ENCODE results near the gene SPRR5. TPM values are rescaled to one million over a fixed set of nuclear protein-coding genes. Genes with fewer than 3 reads are reported as not detected.

Gene SPRR5
- total and polyA plus RNA-seq, 2 of the 8 experiments (the other 6 are each of a cell fraction or from before 2014, with no cell fraction given): not detected

- Histone ChIP-seq H2AK5ac (ENCODE audit: low read depth, low read length) (no peak overlapping the region), H3K23ac (ENCODE audit: insufficient read length) (no peak overlapping the region), H4K91ac (replicated peaks; ENCODE audit: insufficient read length, low read length) (no peak overlapping the region), H2BK12ac (ENCODE audit: low read depth, low read length) (no peak overlapping the region), H2AFZ (ENCODE audit: low read length) (no peak overlapping the region), H3K27me3 (replicated peaks in 1 of 4; ENCODE audit: control insufficient read depth in 3 of 4, extremely low read depth in 1 of 4, insufficient read depth in 3 of 4, low read length in 3 of 4) (no peaks in the 10 kb centered on the region), H3K23me2 (ENCODE audit: low read depth, low read length) (no peaks in the 10 kb centered on the region), H3K9ac (replicated peaks in 1 of 4; ENCODE audit: extremely low read depth in 1 of 4, low read depth in 3 of 4, low read length in 3 of 4) (no peak overlapping the region), H3K4ac (replicated peaks; ENCODE audit: insufficient read length, low read depth, low read length) (no peak overlapping the region), H3K4me1 (replicated peaks in 1 of 4; ENCODE audit: control insufficient read depth in 3 of 4, insufficient read depth in 4 of 4, low read length in 3 of 4) (no peaks in the 10 kb centered on the region), H3K36me3 (ENCODE audit: control insufficient read depth in 2 of 4, insufficient read depth in 4 of 4, low read length in 3 of 4) (no peaks in the 10 kb centered on the region), H3K79me2 (ENCODE audit: control insufficient read depth in 1 of 2, insufficient read depth in 2 of 2, low read length in 2 of 2) (no peaks in the 10 kb centered on the region), H2BK120ac (replicated peaks; ENCODE audit: low read depth, low read length) (no peak overlapping the region), H3K27ac (ENCODE audit: low read depth, low read length) (no peak overlapping the region), H2BK15ac (ENCODE audit: low read length) (no peak overlapping the region), H3K56ac (replicated peaks; ENCODE audit: insufficient read length, low read depth, low read length) (no peak overlapping the region), H3K4me3 (ENCODE audit: extremely low read depth in 1 of 4, insufficient read depth in 2 of 4, low read depth in 3 of 4, low read length in 4 of 4) (no peak overlapping the region), H2BK20ac (ENCODE audit: low read length) (no peak overlapping the region), H4K5ac (ENCODE audit: insufficient read length, low read depth, low read length) (no peak overlapping the region), H3K14ac (ENCODE audit: insufficient read length) (no peak overlapping the region), H3K79me1 (ENCODE audit: low read depth, low read length) (no peaks in the 10 kb centered on the region), H3K4me2 (ENCODE audit: insufficient read depth in 1 of 2, low read depth in 2 of 2, low read length in 2 of 2) (no peak overlapping the region), H4K8ac (ENCODE audit: extremely low read depth, insufficient read depth, low read length) (no peak overlapping the region), H4K20me1 (replicated peaks in 1 of 2; ENCODE audit: control insufficient read depth in 1 of 2, insufficient read depth in 2 of 2, low read length in 2 of 2) (no peaks in the 10 kb centered on the region), H2BK5ac (ENCODE audit: low read depth, low read length) (no peak overlapping the region), H3K18ac (ENCODE audit: extremely low read depth, low read length) (no peak overlapping the region), H3K9me3 (ENCODE audit: insufficient read depth in 2 of 2, low read depth in 1 of 2, low read length in 1 of 2) (peaks cover 4 to 26% of the 10 kb centered on the region in 2 experiments; a peak in 3 of 4 replicates)
- TF ChIP-seq RNF2 (IDR thresholded peaks at IDR 0.05; ENCODE audit: borderline replicate concordance, low read depth, low read length, missing control alignments, poor library complexity, severe bottlenecking) (no peak), NRF1 (IDR thresholded peaks at IDR 0.05; ENCODE audit: low read depth, low read length) (no peak), MAX (IDR thresholded peaks at IDR 0.05) (no peak), BACH1 (IDR thresholded peaks at IDR 0.05; ENCODE audit: low read length) (no peak), TCF12 (IDR thresholded peaks at IDR 0.05; ENCODE audit: low read depth, low read length) (no peak), RBBP5 (IDR thresholded peaks at IDR 0.05; ENCODE audit: borderline replicate concordance, low read depth, low read length) (no peak), CHD1 (IDR thresholded peaks at IDR 0.05; ENCODE audit: low read depth, low read length) (no peak)
- TF ChIP-seq, protein P1, sequence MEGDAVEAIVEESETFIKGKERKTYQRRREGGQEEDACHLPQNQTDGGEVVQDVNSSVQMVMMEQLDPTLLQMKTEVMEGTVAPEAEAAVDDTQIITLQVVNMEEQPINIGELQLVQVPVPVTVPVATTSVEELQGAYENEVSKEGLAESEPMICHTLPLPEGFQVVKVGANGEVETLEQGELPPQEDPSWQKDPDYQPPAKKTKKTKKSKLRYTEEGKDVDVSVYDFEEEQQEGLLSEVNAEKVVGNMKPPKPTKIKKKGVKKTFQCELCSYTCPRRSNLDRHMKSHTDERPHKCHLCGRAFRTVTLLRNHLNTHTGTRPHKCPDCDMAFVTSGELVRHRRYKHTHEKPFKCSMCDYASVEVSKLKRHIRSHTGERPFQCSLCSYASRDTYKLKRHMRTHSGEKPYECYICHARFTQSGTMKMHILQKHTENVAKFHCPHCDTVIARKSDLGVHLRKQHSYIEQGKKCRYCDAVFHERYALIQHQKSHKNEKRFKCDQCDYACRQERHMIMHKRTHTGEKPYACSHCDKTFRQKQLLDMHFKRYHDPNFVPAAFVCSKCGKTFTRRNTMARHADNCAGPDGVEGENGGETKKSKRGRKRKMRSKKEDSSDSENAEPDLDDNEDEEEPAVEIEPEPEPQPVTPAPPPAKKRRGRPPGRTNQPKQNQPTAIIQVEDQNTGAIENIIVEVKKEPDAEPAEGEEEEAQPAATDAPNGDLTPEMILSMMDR (IDR thresholded peaks at IDR 0.05; ENCODE audit: control extremely low read depth in 1 of 3, insufficient read depth in 1 of 3, low read depth in 1 of 3, low read length in 3 of 3): no peak
- POLR2A ChIA-PET (ENCODE audit: partially characterized antibody): interaction anchor here (1.0 kb wide), 1 partner anchor 9 kb away, joined by 3 read pairs; no protein-coding TSS in a partner anchor
- WGBS, 2 experiments (ENCODE audit: extremely low coverage in 1 of 2, insufficient coverage in 1 of 2, insufficient read length in 1 of 2, insufficient replicate concordance in 2 of 2, low coverage in 1 of 2, low lambda C conversion rate in 2 of 2, missing lambda C conversion rate in 1 of 2): 71% methylated on average over 5 of the region's 5 CpGs; no CpG with 5 or more reads in 1 of the 2 experiments
- FAIRE-seq: no peak
- CTCF ChIA-PET (ENCODE audit: partially characterized antibody): interaction anchor here (0.8 to 2.3 kb wide), 2 partner anchors 10 to 286 kb away, joined by 3 to 9 read pairs; no protein-coding TSS in a partner anchor
- DNase-seq (ENCODE audit: low read depth in 1 of 2, low spot score in 2 of 2): no peak
Measured at GRCh38 chr1:152906023-152906565, 40.9 kb upstream of the SPRR5 start.

Measured in H1 (cell line).